Brain microvascular endothelial cell (primary cell): ENCODE data around the gene ELK1.
A peak's percentile ranks its signal among the peaks of the same experiment; 100 is the strongest.
"Not testable (repeated sequence)": the region's sequence is repeated elsewhere in the genome, so short reads cannot be mapped to it uniquely, and the experiment has no call there.

Experiments
- DNase-seq: peaks from one replicate; pipeline ENCODE4 v3.0.0-alpha.2; 2020
- H3K27ac ChIP-seq: fragments of 250-450 bp; sonication (Bioruptor Pico); 2 replicates; pipeline ENCODE4 v1.5.1; 2020; ENCODE audit warnings: mild to moderate bottlenecking, moderate library complexity
- H3K27me3 ChIP-seq: fragments of 250-450 bp; sonication (Bioruptor Pico); replicated peaks from 2 replicates; pipeline ENCODE4 v1.5.1; 2020; ENCODE audit warnings: mild to moderate bottlenecking
- H3K36me3 ChIP-seq: fragments of 250-450 bp; sonication (Bioruptor Pico); replicated peaks from 2 replicates; pipeline ENCODE4 v1.5.1; 2020; ENCODE audit warnings: mild to moderate bottlenecking
- H3K4me3 ChIP-seq: 2 replicates; pipeline ENCODE4 v1.5.1; 2011; ENCODE audit warnings: low read depth, mild to moderate bottlenecking, control low read depth, low read length, moderate library complexity
- CTCF ChIP-seq: IDR thresholded peaks from 2 replicates; pipeline ENCODE4 v1.5.1; 2011; ENCODE audit warnings: low read depth, mild to moderate bottlenecking, moderate library complexity, low read length, control low read depth, inconsistent platforms; ENCODE audit errors: missing control alignments
- in situ Hi-C: cut with HindIII; loops from 2 replicates; pipeline ENCODE4 v1.10.0; 2017; ENCODE audit warnings: low sequenced_read_pairs, low pct_ligation_motif_present

Gene ELK1

GRCh38 chrX:47683184-47683828 is 32.9 kb upstream of the ELK1 start:
- no peaks in the 10 kb centered on the region for H3K27me3 ChIP-seq
- H3K4me3 ChIP-seq, result no peak overlapping the region
- DNase-seq, result no peak
- H3K36me3 ChIP-seq, result no peaks in the 10 kb centered on the region
- no peak for TF ChIP-seq CTCF
- no peak overlapping the region for H3K27ac ChIP-seq
- in situ Hi-C loops, result no loop called here

GRCh38 chrX:47675959-47676859 is 25.8 kb upstream of the ELK1 start:
- H3K27ac ChIP-seq, H3K27me3 ChIP-seq, in situ Hi-C loops: not testable (repeated sequence)

GRCh38 chrX:47674776-47675175 is 24.4 kb upstream of the ELK1 start:
- no peaks in the 10 kb centered on the region for H3K27me3 ChIP-seq
- no peak overlapping the region for H3K27ac ChIP-seq
- H3K4me3 ChIP-seq, result no peak overlapping the region
- in situ Hi-C loops, result no loop called here
- no peak for DNase-seq
- H3K36me3 ChIP-seq, result no peaks in the 10 kb centered on the region
- no peak for TF ChIP-seq CTCF

More at GRCh38 chrX:47675959-47676859, 25.8 kb upstream of the ELK1 start:
- not testable (repeated sequence) for H3K36me3 ChIP-seq, DNase-seq, H3K4me3 ChIP-seq

- H3K4me3 ChIP-seq, DNase-seq, in situ Hi-C loops, H3K27me3 ChIP-seq, H3K36me3 ChIP-seq, H3K27ac ChIP-seq: not testable (repeated sequence)
Measured at GRCh38 chrX:47665797-47666196, 15.4 kb upstream of the ELK1 start.

- Histone ChIP-seq H3K27me3 (no peaks in the 10 kb centered on the region), H3K27ac (peak overlapping the region; percentile 60), H3K4me3 (no peak overlapping the region), H3K36me3 (no peaks in the 10 kb centered on the region)
- DNase-seq, result peak; percentile 45
- in situ Hi-C loops, result no loop called here
- TF ChIP-seq CTCF, result no peak
Measured at GRCh38 chrX:47664737-47665136, 14.4 kb upstream of the ELK1 start.

GRCh38 chrX:47662144-47662657 is 11.8 kb upstream of the ELK1 start:
- H3K27me3 ChIP-seq, result no peaks in the 10 kb centered on the region
- no peaks in the 10 kb centered on the region for H3K36me3 ChIP-seq
- TF ChIP-seq CTCF, result no peak
- H3K4me3 ChIP-seq, result no peak overlapping the region
- in situ Hi-C loops, result no loop called here
- H3K27ac ChIP-seq, result peak overlapping the region; percentile 91
- peak; percentile 90 for DNase-seq
